Colonic mucosa (tissue), 4 donors: ENCODE data around the gene SIVA1. TPM values are rescaled to one million over a fixed set of nuclear protein-coding genes. Genes with fewer than 3 reads are reported as not detected.

ENCODE experiments used
- DNase-seq: peaks from one replicate; pipeline ENCODE4 v3.0.0-alpha.2; 2020
- H3K27ac ChIP-seq: fragments of 200-600 bp; one replicate; pipeline ENCODE4 v1.8.0; 2021
- H3K27me3 ChIP-seq: fragments of 200-600 bp; one replicate; pipeline ENCODE4 v1.8.0; 2021
- H3K36me3 ChIP-seq: fragments of 200-600 bp; one replicate; pipeline ENCODE4 v1.8.0; 2021
- H3K4me1 ChIP-seq: fragments of 200-600 bp; one replicate; pipeline ENCODE4 v1.8.0; 2021; ENCODE audit warnings: mild to moderate bottlenecking
- H3K4me3 ChIP-seq: fragments of 200-600 bp; one replicate; pipeline ENCODE4 v1.8.0; 2021
- H3K9ac ChIP-seq, 2 donors: one replicate each; pipeline ENCODE4 v1.7.0; 2013; ENCODE audit warnings: control low read depth in 2 of 2, low read depth in 2 of 2, low read length in 2 of 2
- H3K9me3 ChIP-seq: fragments of 200-600 bp; one replicate; pipeline ENCODE4 v1.8.0; 2021
- CTCF ChIP-seq: fragments of 200-600 bp; IDR thresholded peaks from one replicate; pipeline ENCODE4 v1.8.0; 2022; ENCODE audit warnings: antibody characterized with exemption, mild to moderate bottlenecking
- intact Hi-C: fragments of 100-400 bp; cut with DNase I; formaldehyde crosslinking; loops from one replicate; pipeline ENCODE4 v1.14.1; 2022
- total RNA-seq, 2 donors: library from RNA; stranded (reverse); fragmentation: NEBNext Ultra II Directional in 1 of 2; extraction: Animal tissue kit (Norgen Biotek cat#: 25700) in 1 of 2; gene quantifications; one replicate each; pipeline ENCODE4 v1.2.1, GENCODE V29; 2021
- donor health status: healthy.
- donor health status: DM: no; HTN: no; CAD: no.
- donor health status: DM: no; HTN: no; CAD: no.

SIVA1 gene
- total RNA-seq, 2 donors from 2014 or later = 58.8 to 153 TPM

GRCh38 chr14:104766256-104766862, 13.4 kb downstream of the SIVA1 start:
- Histone ChIP-seq H3K27me3 (no peaks in the 10 kb centered on the region), H3K9ac (no peak overlapping the region), H3K27ac (no peak overlapping the region), H3K4me1 (peaks cover 3% of the 10 kb centered on the region), H3K36me3 (peaks cover under 1% of the 10 kb centered on the region), H3K9me3 (no peaks in the 10 kb centered on the region), H3K4me3 (no peak overlapping the region)
- no peak for DNase-seq
- no peak for TF ChIP-seq CTCF
- intact Hi-C loops = loop anchor here (5.0 kb wide), 1 partner anchor 101 kb away; the partner anchor contains the start of gene CEP170B

- H3K27ac ChIP-seq = no peak overlapping the region
- H3K36me3 ChIP-seq = peaks cover 3% of the 10 kb centered on the region
- H3K9ac ChIP-seq = no peak overlapping the region
- intact Hi-C loops = loop anchor here (5.0 kb wide), 1 partner anchor 100 kb away; the partner anchor contains the start of gene CEP170B
- H3K27me3 ChIP-seq = no peaks in the 10 kb centered on the region
- H3K4me1 ChIP-seq = peaks cover 3% of the 10 kb centered on the region
- H3K4me3 ChIP-seq = no peak overlapping the region
- H3K9me3 ChIP-seq = no peaks in the 10 kb centered on the region
- TF ChIP-seq CTCF = no peak
- DNase-seq = no peak
Observed at GRCh38 chr14:104766863-104767633, 14.1 kb downstream of the SIVA1 start.

- Histone ChIP-seq H3K4me3 (no peak overlapping the region), H3K36me3 (peaks cover 3% of the 10 kb centered on the region), H3K27ac (no peak overlapping the region), H3K4me1 (peaks cover 3% of the 10 kb centered on the region), H3K9me3 (no peaks in the 10 kb centered on the region), H3K9ac (no peak overlapping the region), H3K27me3 (no peaks in the 10 kb centered on the region)
- DNase-seq = no peak
- intact Hi-C loops = loop anchor here (5.0 kb wide), 1 partner anchor 100 kb away; the partner anchor contains the start of gene CEP170B
- no peak for TF ChIP-seq CTCF
Observed at GRCh38 chr14:104767634-104767918, 14.6 kb downstream of the SIVA1 start.

- Histone ChIP-seq H3K4me3 (no peak overlapping the region), H3K27me3 (no peaks in the 10 kb centered on the region), H3K9me3 (no peaks in the 10 kb centered on the region), H3K36me3 (peaks cover 3% of the 10 kb centered on the region), H3K27ac (no peak overlapping the region), H3K4me1 (peaks cover 3% of the 10 kb centered on the region), H3K9ac (peak overlapping the region in 1 of 2 donors; percentile 30)
- peak; percentile 95 for DNase-seq
- intact Hi-C loops = loop anchor here (2.0 to 5.0 kb wide), 2 partner anchors 58 to 99 kb away; partner anchors contain the start of gene CEP170B
- TF ChIP-seq CTCF = peak; percentile 95
Observed at GRCh38 chr14:104768437-104769323, 15.7 kb downstream of the SIVA1 start.
